MG63 (cell line): ENCODE measurements around the gene KISS1R. TPM values are rescaled to one million over a fixed set of nuclear protein-coding genes. Genes with fewer than 3 reads are reported as not detected.
A peak's percentile ranks its signal among the peaks of the same experiment; 100 is the strongest.

Experiments
- DNase-seq: peaks from one replicate; pipeline ENCODE4 v3.0.0-alpha.2; 2020
- H3K27me3 ChIP-seq: fragments of 250-450 bp; sonication (Bioruptor Pico); 2 replicates; pipeline ENCODE4 v1.5.1; 2020; ENCODE audit warnings: mild to moderate bottlenecking, moderate library complexity
- H3K36me3 ChIP-seq: fragments of 250-450 bp; sonication (Bioruptor Pico); 2 replicates; pipeline ENCODE4 v1.5.1; 2020; ENCODE audit warnings: mild to moderate bottlenecking, moderate library complexity
- H3K4me3 ChIP-seq: fragments of 250-450 bp; sonication (Bioruptor Pico); 2 replicates; pipeline ENCODE4 v1.5.1; 2020; ENCODE audit warnings: mild to moderate bottlenecking, moderate library complexity
- H3K9me3 ChIP-seq: fragments of 250-450 bp; sonication (Bioruptor Pico); 2 replicates; pipeline ENCODE4 v1.5.1; 2020; ENCODE audit warnings: mild to moderate bottlenecking, moderate library complexity
- total RNA-seq: library from RNA; depleted of rRNA; stranded (reverse); fragments of >200 nt; shearing (Covaris generic); gene quantifications from 2 replicates; pipeline ENCODE4 v1.2.3, GENCODE V29; 2014; ENCODE audit warnings: low replicate concordance

The KISS1R gene
- total RNA-seq, 1 experiment from 2014 or later, result not detected

DNA sequence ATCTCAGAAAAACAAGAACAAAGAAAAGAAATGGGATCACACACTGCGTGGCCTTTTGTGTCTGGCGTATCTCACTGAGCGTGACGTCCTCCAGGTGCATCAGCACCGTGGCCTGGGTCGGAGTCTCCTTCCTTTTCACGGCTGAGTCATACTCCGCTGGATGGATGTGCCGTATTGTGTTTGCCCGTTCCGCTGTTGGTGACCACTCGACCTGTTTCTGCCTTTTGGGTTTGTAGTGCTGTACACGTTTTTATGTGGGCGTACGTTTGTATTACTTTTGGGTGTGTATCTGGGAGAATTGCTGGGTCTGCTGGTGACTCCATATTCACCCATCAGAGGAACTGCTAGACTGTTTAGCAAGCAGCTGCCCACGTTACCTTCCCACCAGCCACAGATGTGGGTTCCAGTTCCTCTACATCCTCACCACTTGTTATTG, 20.1 kb downstream of the KISS1R start:
- Histone ChIP-seq H3K4me3 (no peak overlapping the region), H3K36me3 (no peaks in the 10 kb centered on the region), H3K27me3 (no peaks in the 10 kb centered on the region), H3K9me3 (no peaks in the 10 kb centered on the region)
- DNase-seq, result no peak

- Histone ChIP-seq H3K4me3 (no peak overlapping the region), H3K36me3 (no peaks in the 10 kb centered on the region), H3K9me3 (no peaks in the 10 kb centered on the region), H3K27me3 (no peaks in the 10 kb centered on the region)
- DNase-seq, result no peak
These were observed 21.2 kb downstream of the KISS1R start for GRCh38 chr19:938233-938923.

GRCh38 chr19:939439-939838, 22.3 kb downstream of the KISS1R start:
- Histone ChIP-seq H3K36me3 (no peaks in the 10 kb centered on the region), H3K9me3 (no peaks in the 10 kb centered on the region), H3K4me3 (no peak overlapping the region), H3K27me3 (no peaks in the 10 kb centered on the region)
- DNase-seq, result no peak

GRCh38 chr19:939922-940321, 22.8 kb downstream of the KISS1R start:
- H3K27me3 ChIP-seq, result no peaks in the 10 kb centered on the region
- H3K36me3 ChIP-seq, result no peaks in the 10 kb centered on the region
- no peaks in the 10 kb centered on the region for H3K9me3 ChIP-seq
- no peak overlapping the region for H3K4me3 ChIP-seq
- DNase-seq, result no peak

- H3K27me3 ChIP-seq, result no peaks in the 10 kb centered on the region
- peak overlapping the region; percentile 40 for H3K4me3 ChIP-seq
- peak; percentile 88 for DNase-seq
- no peaks in the 10 kb centered on the region for H3K36me3 ChIP-seq
- H3K9me3 ChIP-seq, result no peaks in the 10 kb centered on the region
These were observed 23.6 kb downstream of the KISS1R start for GRCh38 chr19:940591-941291.

- Histone ChIP-seq H3K36me3 (no peaks in the 10 kb centered on the region), H3K4me3 (peak overlapping the region; percentile 40)
- DNase-seq, result no peak
These were observed 24.4 kb downstream of the KISS1R start for GRCh38 chr19:941292-942132.

DNA sequence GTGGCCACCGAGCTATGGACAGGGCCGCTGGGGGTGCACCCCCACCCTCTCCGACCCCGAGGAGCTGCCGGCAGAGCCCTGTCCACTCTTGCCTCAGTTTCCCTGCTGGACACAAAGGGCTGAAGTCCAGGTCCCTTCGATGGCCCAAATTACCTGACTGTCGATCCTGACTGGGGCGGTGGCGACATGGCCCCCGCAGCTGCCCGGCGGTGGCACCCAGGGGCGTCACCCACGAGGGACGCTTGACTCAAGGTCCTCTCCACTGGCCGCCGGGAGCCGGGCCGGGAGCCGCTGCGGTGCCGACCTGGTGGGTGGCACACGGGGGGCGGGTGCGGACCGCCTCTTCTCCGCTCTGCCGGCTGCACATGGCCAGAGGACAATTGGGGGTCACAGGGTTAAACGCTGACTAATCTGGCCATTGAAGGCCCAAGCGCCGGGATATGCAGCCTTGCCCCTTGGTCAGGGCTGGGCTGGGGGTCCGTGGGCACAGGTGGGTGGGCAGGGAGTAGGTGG, 25.1 kb downstream of the KISS1R start:
- no peaks in the 10 kb centered on the region for H3K27me3 ChIP-seq
- no peak for DNase-seq
- no peaks in the 10 kb centered on the region for H3K36me3 ChIP-seq
- no peak overlapping the region for H3K4me3 ChIP-seq
- no peaks in the 10 kb centered on the region for H3K9me3 ChIP-seq

More at GRCh38 chr19:941292-942132, 24.4 kb downstream of the KISS1R start:
- H3K9me3 ChIP-seq, result no peaks in the 10 kb centered on the region
- H3K27me3 ChIP-seq, result no peaks in the 10 kb centered on the region

DNA sequence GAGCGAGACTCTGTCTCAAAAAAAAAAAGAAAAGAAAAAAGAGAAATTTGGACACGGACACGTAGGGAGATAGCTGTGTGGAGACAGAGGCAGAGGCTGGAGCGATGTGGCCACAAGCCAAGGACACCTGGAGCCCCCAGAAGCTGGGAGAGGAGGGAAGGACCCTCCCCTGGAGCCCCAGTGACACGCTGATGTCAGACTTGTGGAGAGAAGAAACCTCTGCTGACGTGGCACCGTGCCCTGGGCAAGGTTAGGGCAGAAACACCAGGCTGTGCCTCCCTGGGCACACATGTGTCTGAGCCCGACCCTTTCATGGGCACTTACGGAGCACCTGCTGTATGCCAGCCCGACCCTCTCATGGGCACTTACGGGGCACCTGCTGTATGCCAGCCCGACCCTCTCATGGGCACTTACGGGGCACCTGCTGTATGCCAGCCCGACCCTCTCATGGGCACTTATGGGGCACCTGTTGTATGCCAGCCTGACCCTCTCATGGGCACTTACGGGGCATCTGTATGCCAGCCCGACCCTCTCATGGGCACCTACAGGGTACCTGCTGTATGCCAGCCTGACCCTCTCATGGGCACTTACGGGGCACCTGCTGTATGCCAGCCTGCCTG, 26.5 kb downstream of the KISS1R start:
- no peaks in the 10 kb centered on the region for H3K27me3 ChIP-seq
- H3K9me3 ChIP-seq, result no peaks in the 10 kb centered on the region
- H3K4me3 ChIP-seq, result no peak overlapping the region
- no peak for DNase-seq
- H3K36me3 ChIP-seq, result no peaks in the 10 kb centered on the region

DNA sequence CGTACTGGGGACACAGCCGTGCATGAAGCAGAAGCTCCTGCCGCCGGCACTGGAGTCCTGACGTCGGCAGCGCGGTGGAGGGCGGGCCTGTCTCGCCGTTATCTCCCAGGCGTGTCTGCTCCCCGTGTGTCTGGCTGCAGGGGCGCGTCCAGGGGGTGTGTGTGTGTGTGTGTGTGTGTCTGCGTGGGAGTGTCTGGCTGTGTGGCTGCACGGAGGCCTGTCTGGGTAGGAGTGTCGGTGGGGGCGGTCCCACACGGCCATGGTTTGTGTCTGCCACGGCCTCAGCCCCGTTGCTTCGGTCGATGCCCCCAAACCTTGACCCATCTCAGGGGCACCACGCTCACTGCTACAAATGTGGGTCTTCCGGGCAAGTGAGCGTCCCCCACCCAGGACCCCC, 27.0 kb downstream of the KISS1R start:
- no peak for DNase-seq
- no peaks in the 10 kb centered on the region for H3K27me3 ChIP-seq
- no peaks in the 10 kb centered on the region for H3K36me3 ChIP-seq
- no peak overlapping the region for H3K4me3 ChIP-seq
- no peaks in the 10 kb centered on the region for H3K9me3 ChIP-seq

GRCh38 chr19:944663-945241, 27.6 kb downstream of the KISS1R start:
- H3K36me3 ChIP-seq, result no peaks in the 10 kb centered on the region
- H3K27me3 ChIP-seq, result no peaks in the 10 kb centered on the region
- H3K9me3 ChIP-seq, result no peaks in the 10 kb centered on the region
- no peak for DNase-seq
- no peak overlapping the region for H3K4me3 ChIP-seq

DNA sequence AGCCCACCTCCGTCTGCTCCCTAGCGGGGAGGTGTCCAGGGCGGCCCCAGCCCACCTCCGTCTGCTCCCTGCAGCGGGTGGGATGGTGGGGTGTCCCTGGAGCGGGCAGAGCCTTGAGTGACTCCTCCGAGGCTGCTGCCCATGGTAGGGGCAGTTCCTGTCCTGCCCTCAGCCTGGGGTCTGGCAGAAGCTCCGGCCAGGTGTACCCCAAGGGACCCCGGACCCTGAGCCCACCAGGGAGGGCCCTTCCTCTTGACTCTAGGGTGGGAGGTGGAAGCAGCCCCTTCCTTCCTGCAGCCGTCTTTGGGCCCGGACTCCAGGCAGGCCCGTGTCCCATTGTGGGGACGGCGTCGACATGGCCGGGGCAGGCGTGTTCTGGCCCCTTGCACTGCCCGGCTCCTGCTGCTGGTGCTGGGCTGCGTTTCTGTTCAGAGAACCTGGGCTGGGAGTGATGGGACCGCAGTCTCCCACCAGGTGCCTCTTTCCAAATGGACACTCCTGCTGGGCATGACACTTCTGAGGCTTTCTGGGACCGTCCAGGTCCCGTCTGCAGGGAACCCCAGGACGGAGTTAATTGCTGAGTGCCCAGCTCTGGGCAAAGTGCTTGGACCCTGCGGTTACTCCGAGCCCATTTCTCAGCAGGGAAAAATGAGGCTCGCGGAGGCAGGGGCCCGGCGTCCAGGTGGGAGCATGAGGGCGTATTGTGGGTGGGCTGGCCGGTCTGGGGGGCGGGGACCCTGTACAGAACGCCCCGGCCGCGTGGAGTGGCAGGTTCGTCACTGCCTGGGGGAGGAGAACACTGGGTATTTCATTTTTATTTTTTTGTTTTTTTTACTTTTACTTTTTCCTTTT, 28.5 kb downstream of the KISS1R start:
- DNase-seq, result no peak
- Histone ChIP-seq H3K4me3 (no peak overlapping the region), H3K9me3 (no peaks in the 10 kb centered on the region), H3K27me3 (no peaks in the 10 kb centered on the region), H3K36me3 (no peaks in the 10 kb centered on the region)

DNA sequence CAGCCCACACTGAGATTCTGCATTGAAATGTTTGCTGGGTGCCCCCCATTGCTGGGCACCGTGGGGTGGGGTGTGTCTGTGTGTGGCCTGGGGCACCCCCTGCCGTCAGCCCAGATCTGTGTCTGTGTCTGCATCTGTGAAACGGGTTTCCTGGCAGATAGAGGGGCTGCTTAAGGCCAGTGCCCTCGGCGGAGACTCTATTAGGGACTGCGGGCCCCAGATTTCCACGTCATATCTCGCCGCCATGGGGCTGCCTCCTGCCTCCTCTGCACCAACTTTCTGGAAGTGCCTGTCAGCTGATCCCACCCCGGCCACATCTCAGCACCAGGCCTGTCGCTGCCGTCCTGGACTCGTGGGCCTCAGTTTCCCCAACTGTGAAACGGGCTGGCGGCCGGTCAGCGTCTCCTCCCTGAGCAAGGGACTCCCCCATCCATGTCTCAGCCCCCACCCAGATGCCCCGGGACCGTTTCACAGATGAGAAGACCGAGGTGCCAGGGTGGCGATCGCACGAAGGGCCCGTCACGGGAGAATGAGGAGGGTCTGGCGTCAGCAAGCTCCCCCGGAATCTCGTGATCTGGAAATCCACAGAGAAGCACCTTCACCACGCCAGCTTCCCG, 30.1 kb downstream of the KISS1R start:
- no peak for DNase-seq
- no peaks in the 10 kb centered on the region for H3K36me3 ChIP-seq
- no peaks in the 10 kb centered on the region for H3K9me3 ChIP-seq
- H3K4me3 ChIP-seq, result no peak overlapping the region
- no peaks in the 10 kb centered on the region for H3K27me3 ChIP-seq

DNA sequence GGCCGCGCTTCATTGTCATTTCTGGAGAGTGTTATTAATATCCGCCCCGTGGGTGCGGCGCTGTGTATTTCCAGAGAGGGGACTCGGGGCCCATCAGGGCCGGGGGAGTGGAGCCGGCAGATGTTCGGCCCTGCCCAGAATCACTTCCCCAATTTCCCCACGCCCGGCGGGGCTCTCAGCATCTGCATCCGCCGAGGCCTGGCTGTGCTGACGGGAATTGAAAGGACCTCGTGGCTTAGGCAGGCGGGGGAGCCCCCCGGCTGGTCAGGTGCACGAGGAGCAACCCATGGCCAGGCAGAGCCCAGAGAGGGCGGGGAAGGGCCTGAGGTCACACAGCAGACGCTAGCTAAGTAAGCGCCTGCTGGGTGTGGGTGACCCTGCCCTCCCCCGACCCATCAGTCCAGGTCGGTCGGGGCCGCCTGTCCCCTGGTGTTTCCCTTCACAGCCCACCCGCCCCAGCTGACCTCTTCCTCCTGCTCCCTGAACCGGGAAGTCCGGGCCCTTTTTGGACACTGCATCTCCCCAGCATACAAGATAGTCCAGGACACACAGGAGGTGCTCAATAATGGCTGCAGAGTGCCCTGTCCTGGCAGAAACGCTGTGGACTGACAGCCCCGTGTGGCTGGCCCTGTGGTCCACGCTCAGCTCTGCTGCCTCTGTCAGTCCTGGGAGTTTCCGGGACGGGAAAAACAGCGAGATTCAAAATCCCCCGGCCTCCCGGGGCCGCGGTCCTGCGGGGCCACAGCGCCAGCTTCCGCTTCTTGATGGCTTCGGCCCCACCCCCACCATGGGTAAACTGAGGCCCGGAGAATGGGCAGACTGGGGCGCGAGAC, 30.8 kb downstream of the KISS1R start:
- no peaks in the 10 kb centered on the region for H3K36me3 ChIP-seq
- no peak for DNase-seq

GRCh38 chr19:948842-949496, 31.8 kb downstream of the KISS1R start:
- H3K27me3 ChIP-seq, result no peaks in the 10 kb centered on the region
- no peaks in the 10 kb centered on the region for H3K36me3 ChIP-seq
- no peak overlapping the region for H3K4me3 ChIP-seq
- DNase-seq, result no peak
- H3K9me3 ChIP-seq, result no peaks in the 10 kb centered on the region

More for the DNA sequence above, 30.8 kb downstream of the KISS1R start:
- Histone ChIP-seq H3K4me3 (no peak overlapping the region), H3K9me3 (no peaks in the 10 kb centered on the region), H3K27me3 (no peaks in the 10 kb centered on the region)
